Limb (tissue), 2 donors: ENCODE measurements around the gene APBA3.

Source experiments
- DNase-seq, 2 donors: peaks; one replicate each; pipeline ENCODE4 v3.0.0-alpha.2; 2016; ENCODE audit errors: extremely low spot score in 2 of 2

Gene APBA3

DNA sequence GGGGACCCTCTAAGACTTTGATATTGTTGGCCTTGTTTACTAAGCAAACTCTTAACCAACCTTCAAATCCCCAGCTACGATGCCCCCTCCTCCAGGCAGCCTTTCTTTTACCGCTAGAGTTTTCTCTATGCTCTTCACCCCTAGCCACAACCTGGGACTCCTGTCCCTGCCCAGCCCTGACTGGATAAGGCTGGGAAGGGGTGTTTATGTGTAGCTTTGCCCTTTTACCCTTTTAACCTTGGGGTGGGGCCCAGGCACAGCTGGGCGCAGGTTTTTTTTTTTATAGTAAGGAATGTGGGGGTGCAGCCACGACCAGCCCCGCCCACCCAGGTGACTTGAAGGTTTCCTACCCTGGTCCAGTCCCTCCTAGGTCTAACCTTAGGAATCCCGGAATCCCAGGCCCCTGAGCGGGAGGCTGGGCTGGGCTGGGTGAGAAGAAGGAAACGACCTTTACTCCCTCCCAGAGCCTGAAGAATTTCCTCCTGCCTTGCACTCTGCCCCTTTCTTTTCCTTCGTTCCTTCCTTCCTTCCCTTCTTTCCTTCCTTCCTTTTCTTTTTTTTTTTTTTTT lies 41.1 kb downstream of the APBA3 start:
- DNase-seq = no peak

DNA sequence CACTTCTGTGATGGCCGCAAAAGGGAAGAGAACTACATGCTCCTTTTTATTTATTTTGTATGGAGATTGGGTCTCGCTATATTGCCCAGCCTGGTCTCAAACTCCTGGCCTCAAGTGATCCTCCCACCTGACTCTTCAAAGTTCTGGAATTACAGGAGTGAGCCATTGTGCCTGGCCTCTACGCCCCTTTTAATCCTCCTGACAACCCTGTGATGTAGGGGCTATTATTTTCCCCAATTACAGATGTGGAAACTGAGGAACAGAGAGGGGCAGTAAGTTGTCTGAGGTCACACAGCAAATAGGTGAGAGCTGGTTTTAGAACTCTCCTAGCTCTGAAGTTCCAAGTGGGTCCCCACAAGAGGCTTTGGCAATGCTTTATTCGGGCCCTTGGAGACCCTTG lies 41.6 kb downstream of the APBA3 start:
- no peak for DNase-seq

DNA sequence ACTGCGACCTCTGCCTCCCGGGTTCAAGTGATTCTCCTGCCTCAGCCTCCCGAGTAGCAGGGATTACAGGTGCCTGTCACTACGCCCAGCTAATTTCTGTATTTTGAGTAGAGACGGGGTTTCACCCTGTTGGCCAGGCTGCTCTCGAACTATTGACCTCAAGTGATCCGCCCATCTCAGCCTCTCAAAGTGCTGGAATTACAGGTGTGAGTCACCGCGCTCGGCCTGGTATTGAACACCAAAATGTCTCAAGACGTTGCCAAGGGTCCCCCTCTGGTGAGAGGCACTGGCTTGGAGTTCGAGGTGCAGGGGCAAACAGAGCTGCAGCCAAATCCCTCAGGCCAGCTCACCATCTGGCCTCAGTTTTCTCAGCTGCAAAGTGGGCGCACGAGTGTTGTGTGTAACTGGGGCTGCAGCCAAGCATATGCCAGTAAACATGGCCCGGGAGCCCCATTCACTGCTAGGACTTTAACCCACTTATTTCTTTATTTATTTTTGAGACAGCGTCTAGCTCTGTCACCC lies 45.3 kb downstream of the APBA3 start:
- no peak for DNase-seq

DNA sequence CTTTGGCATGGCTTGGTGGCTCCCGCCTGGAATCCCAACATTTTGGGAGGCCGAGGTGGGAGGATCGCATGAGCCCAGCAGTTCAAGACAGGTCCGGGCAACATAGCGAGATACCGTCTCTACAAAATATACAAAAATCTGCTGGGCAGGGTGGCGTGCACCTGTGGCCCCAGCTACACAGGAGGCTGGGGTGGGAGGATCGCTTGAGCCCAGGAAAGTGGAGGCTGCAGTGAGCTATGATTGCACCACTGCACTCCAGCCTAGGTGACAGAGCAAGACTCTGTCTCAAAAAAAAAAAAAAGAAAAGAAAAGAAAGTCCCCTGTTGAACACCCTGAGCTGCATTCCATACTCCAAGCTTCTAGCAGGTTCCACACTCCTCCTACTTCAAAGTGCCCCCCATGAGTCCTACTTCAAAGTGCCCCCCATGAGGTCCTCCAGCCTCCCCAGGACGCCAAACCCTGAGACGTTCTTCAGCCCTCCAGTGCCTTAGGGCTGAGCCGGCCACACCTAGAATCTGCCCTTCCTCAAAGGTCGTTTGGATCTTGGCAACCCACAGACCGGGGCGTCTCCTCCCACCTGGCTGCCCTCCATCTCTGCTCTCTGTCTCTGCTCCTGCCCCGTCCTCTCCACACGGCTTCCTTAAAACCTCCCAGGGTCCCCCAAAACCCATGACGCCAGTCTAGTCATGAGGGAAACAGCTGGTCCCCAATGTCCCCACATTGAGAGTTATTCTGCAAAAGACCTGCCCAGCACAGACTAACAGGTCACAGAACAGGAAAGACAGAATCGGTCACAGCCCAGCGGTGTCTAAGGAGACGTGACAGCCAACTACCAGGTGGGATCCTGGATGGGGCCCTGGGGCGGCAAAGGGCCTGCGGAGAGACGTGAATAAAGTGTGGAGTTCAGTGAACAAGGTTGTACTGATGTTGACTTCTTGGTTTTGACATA lies 48.6 kb downstream of the APBA3 start:
- DNase-seq = no peak

DNA sequence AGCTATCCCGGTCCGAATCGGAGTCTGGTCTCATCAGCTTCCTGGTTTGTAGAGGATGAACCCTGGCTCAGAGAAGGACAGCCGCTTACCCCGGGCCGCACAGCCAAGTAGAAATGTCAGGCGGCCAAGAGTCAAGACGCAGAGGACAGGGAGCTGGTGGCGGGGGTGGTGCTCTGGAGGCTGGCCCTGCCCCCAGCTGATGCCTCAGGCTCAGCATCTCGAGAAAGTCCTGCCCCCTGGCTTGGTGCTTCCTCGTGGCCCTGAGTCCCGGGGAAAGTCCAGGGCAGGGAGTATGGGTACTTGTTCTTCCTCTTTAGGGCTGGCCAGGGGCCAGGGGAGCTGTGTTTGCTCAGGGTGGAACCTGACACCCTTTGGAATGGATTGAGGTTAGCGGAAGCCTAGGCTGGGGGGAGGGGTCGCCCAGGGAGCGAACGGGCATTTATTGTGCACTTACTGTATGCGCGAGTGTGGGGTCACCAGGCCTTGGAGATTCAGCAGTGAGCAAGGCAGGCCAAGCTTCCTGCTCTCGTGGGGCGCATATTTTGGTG lies 51.2 kb downstream of the APBA3 start:
- DNase-seq = no peak

DNA sequence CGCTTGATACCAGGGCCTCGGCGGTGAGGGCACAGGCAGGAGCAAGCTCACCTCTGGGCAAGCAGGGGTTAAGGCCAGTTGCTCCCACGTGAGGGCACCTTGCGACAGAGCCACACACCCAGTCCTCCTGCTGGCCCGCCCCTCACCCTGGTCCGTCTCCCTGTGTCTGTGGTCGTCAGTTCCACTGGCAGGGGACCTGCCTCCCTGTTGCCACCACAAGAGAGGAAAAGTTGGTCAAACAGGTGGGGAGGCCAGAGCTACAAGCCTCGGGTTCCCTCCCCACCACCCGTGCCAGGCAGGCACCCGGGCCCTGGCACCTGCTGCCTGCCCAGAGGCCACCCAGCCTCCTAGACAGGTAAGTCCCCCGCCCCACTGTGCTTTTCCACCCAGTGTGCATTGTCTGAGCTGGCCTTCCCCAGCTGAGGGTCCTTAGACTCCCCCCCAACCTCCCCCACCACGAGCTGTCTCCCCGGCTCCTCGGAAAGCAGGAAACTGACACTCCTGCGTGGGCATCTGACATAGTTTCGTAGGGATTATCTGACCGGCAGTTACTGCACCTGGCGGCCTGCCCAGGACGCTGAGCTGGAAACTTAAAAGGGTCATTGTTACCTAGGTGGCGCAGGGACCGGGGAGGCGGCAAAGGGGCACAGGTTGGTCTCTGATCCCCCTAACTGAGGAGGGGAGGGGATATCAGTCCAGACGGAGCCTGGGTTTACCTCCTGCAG lies 53.1 kb downstream of the APBA3 start, which contains the start of gene TJP3:
TSS of gene TJP3 (plus strand) at position 178 of the 725 bp plus-strand sequence. CDS start 20,049 bp downstream, outside the sequence.
- DNase-seq = no peak

DNA sequence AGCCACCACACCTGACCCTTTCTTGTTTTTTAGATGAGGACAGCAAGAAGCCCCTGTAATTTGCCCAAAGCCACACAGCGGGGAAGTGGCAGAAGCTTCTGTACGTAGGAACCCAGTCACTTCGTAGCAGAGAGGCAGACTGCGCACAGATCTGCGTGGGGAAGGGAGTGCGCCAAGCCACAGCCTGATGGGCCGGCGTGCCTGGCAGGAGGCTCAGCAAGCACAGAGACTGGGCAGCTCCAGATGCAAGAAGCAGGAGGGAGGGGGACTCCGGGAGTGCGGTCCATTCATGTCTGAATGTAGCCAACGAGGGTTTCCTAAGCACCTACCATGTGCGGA lies 53.7 kb downstream of the APBA3 start:
- DNase-seq = no peak

DNA sequence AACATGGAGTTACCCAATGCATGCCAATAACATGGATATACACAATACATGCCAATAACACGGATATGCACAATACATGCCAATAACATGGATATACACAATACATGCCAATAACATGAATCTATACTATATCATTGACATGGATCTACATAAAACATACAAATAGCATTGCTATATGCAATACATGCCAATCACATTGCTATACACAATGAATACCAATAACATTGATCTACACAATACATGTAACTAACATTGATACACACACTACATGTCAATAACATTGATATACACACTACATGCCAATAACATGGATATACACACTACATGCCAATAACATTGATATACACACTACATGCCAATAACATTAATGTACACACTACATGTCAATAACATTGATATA lies 60.3 kb downstream of the APBA3 start:
- DNase-seq = no peak
